NCI-H1105 treated with DMSO at 0.1 percent for 48 hours (cell line): ENCODE results near the gene SETBP1.
"Not testable (repeated sequence)": the region's sequence is repeated elsewhere in the genome, so short reads cannot be mapped to it uniquely, and the experiment has no call there.

ENCODE experiments used
- DNase-seq: peaks from one replicate; lab custom pipeline; 2025; lab: John Stamatoyannopoulos, UW

SETBP1 gene

GRCh38 chr18:44704135-44704789, 23.6 kb downstream of the SETBP1 start:
- no peak for DNase-seq

GRCh38 chr18:44705075-44705675, 24.5 kb downstream of the SETBP1 start:
- no peak for DNase-seq

GRCh38 chr18:44708451-44709083, 27.9 kb downstream of the SETBP1 start:
- no peak for DNase-seq

GRCh38 chr18:44709307-44710126, 28.8 kb downstream of the SETBP1 start:
- DNase-seq, result no peak

GRCh38 chr18:44710931-44711330, 30.2 kb downstream of the SETBP1 start:
- no peak for DNase-seq

GRCh38 chr18:44712025-44712424, 31.3 kb downstream of the SETBP1 start:
- DNase-seq, result no peak

- DNase-seq, result no peak
Observed at GRCh38 chr18:44713435-44713834, 32.7 kb downstream of the SETBP1 start.

- no peak for DNase-seq
Observed at GRCh38 chr18:44714376-44714775, 33.7 kb downstream of the SETBP1 start.

GRCh38 chr18:44715245-44715644, 34.6 kb downstream of the SETBP1 start:
- DNase-seq, result no peak

- peak; percentile 91 for DNase-seq
Observed at GRCh38 chr18:44715842-44716241, 35.2 kb downstream of the SETBP1 start.

GRCh38 chr18:44716697-44717163, 36.0 kb downstream of the SETBP1 start:
- no peak for DNase-seq

- no peak for DNase-seq
Observed at GRCh38 chr18:44719519-44720060, 38.9 kb downstream of the SETBP1 start.

- DNase-seq, result not testable (repeated sequence)
Observed at GRCh38 chr18:44721748-44722147, 41.1 kb downstream of the SETBP1 start.

GRCh38 chr18:44723411-44723810, 42.7 kb downstream of the SETBP1 start:
- no peak for DNase-seq

- no peak for DNase-seq
Observed at GRCh38 chr18:44724105-44724778, 43.6 kb downstream of the SETBP1 start.

GRCh38 chr18:44725300-44726058, 44.8 kb downstream of the SETBP1 start:
- no peak for DNase-seq

- DNase-seq, result no peak
Observed at GRCh38 chr18:44726059-44726421, 45.4 kb downstream of the SETBP1 start.

- DNase-seq, result no peak
Observed at GRCh38 chr18:44727291-44727690, 46.6 kb downstream of the SETBP1 start.

- no peak for DNase-seq
Observed at GRCh38 chr18:44729631-44730101, 49.0 kb downstream of the SETBP1 start.

- no peak for DNase-seq
Observed at GRCh38 chr18:44730803-44731529, 50.3 kb downstream of the SETBP1 start.
